H1 (cell line): ENCODE measurements around the gene PAN2. TPM values are rescaled to one million over a fixed set of nuclear protein-coding genes. Genes with fewer than 3 reads are reported as not detected.

ENCODE experiments used
- CREB1 ChIP-seq: IDR thresholded peaks from 2 replicates; pipeline ENCODE4 v1.6.1; 2012; ENCODE audit warnings: inconsistent platforms
- MAFK ChIP-seq: IDR thresholded peaks from 2 replicates; pipeline ENCODE4 v1.6.1; 2012; ENCODE audit warnings: low read depth, mild to moderate bottlenecking, improper control_type of control experiment, low read length
- RAD21 ChIP-seq, 2 experiments: IDR thresholded peaks in 1 of 2; conservative IDR thresholded peaks in 1 of 2; 2 replicates each; pipeline ENCODE4 v1.6.1; 2011; ENCODE audit warnings: low read depth in 2 of 2, low read length in 2 of 2, improper control_type of control experiment in 1 of 2, inconsistent platforms in 1 of 2, mild to moderate bottlenecking in 1 of 2, moderate library complexity in 1 of 2
- polyA plus RNA-seq, 7 experiments: library from polyadenylated mRNA; depleted of rRNA in 3 of 7; stranded (reverse) in 5 of 7; unstranded in 2 of 7; fragments of >200 nt in 5 of 7; fragments of 200-250 nt in 2 of 7; gene quantifications; 1 replicate in 5 of 7; 2 replicates in 1 of 7; 4 replicates in 1 of 7; pipeline versions ENCODE4 v1.2.1 to v1.2.3, GENCODE V29; 2011 to 2013; ENCODE audit warnings: missing spikeins in 2 of 7, mixed read lengths in 2 of 7
- total RNA-seq: library from RNA; stranded (reverse); fragmentation: NEBNext Ultra II Directional; extraction: Animal tissue kit (Norgen Biotek cat#: 25700); gene quantifications from 2 replicates; pipeline ENCODE4 v1.2.1, GENCODE V29; 2021
- TF ChIP-seq, protein P1 (sequence below): IDR thresholded peaks from 2 replicates; pipeline ENCODE4 v1.6.1; 2011; ENCODE audit warnings: low read length, improper control_type of control experiment

Gene PAN2
- total and polyA plus RNA-seq, 2 of the 8 experiments (the other 6 are each of a cell fraction or from before 2014, with no cell fraction given) = 29.6 to 36.7 TPM

GRCh38 chr12:56304276-56304675, 29.5 kb downstream of the PAN2 start (continued):
- TF ChIP-seq MAFK (no peak), CREB1 (no peak), RAD21 (IDR thresholded peaks at IDR 0.05 in 1 of 2, conservative IDR thresholded peaks at IDR 0.05 in 1 of 2; ENCODE audit: low read depth in 2 of 2, low read length in 2 of 2) (no peak)
- TF ChIP-seq, protein P1, sequence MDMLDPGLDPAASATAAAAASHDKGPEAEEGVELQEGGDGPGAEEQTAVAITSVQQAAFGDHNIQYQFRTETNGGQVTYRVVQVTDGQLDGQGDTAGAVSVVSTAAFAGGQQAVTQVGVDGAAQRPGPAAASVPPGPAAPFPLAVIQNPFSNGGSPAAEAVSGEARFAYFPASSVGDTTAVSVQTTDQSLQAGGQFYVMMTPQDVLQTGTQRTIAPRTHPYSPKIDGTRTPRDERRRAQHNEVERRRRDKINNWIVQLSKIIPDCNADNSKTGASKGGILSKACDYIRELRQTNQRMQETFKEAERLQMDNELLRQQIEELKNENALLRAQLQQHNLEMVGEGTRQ = no peak
- TF ChIP-seq, all 59 proteins: peak for 0
